Nephron (organoid): Measurements from ENCODE around the gene MMP14.

Experiments
- H3K27ac Mint-ChIP-seq, 3 experiments: 2 replicates each; pipeline ENCODE4 v1.8.0; 2020; ENCODE audit warnings: mixed read lengths in 3 of 3, mild to moderate bottlenecking in 2 of 3, moderate library complexity in 1 of 3
- H3K27me3 Mint-ChIP-seq: 2 replicates; pipeline ENCODE4 v1.8.0; 2021; ENCODE audit warnings: low read depth, mild to moderate bottlenecking, moderate library complexity, mixed read lengths
- H3K36me3 Mint-ChIP-seq: 2 replicates; pipeline ENCODE4 v1.8.0; 2020; ENCODE audit warnings: low read depth, mixed read lengths
- H3K4me1 Mint-ChIP-seq: 2 replicates; pipeline ENCODE4 v1.8.0; 2020; ENCODE audit warnings: mixed read lengths
- H3K4me3 Mint-ChIP-seq, 3 experiments: 2 replicates each; pipeline ENCODE4 v1.8.0; 2020; ENCODE audit warnings: mild to moderate bottlenecking in 3 of 3, mixed read lengths in 3 of 3, moderate library complexity in 2 of 3
- H3K9me3 Mint-ChIP-seq: 2 replicates; pipeline ENCODE4 v1.8.0; 2020; ENCODE audit warnings: mixed read lengths
- CTCF ChIP-seq, 3 experiments: fragments of 200-600 bp; sonication (generic); IDR thresholded peaks; one replicate each; pipeline ENCODE4 v1.5.0; 2021; ENCODE audit warnings: antibody characterized with exemption in 3 of 3; ENCODE audit not compliant: unreplicated experiment in 3 of 3

Gene MMP14

GRCh38 chr14:22841769-22842168, 5.4 kb downstream of the MMP14 start:
- Mint-ChIP-seq H3K4me3 (peak overlapping the region in 2 of 3 experiments; percentile 22 to 28), H3K9me3 (no peaks in the 10 kb centered on the region), H3K27ac (no peak overlapping the region), H3K27me3 (no peaks in the 10 kb centered on the region), H3K36me3 (peaks cover 62% of the 10 kb centered on the region), H3K4me1 (peaks cover 31% of the 10 kb centered on the region)
- no peak for TF ChIP-seq CTCF (IDR thresholded peaks at IDR 0.05; ENCODE audit: unreplicated experiment in 3 of 3)

- H3K36me3 Mint-ChIP-seq, result peaks cover 62% of the 10 kb centered on the region
- H3K27ac Mint-ChIP-seq, result peak overlapping the region in 1 of 3 experiments; percentile 25
- TF ChIP-seq CTCF (IDR thresholded peaks at IDR 0.05; ENCODE audit: unreplicated experiment in 3 of 3), result no peak
- no peaks in the 10 kb centered on the region for H3K27me3 Mint-ChIP-seq
- H3K4me1 Mint-ChIP-seq, result peaks cover 32% of the 10 kb centered on the region
- no peaks in the 10 kb centered on the region for H3K9me3 Mint-ChIP-seq
- no peak overlapping the region for H3K4me3 Mint-ChIP-seq
These were observed 6.1 kb downstream of the MMP14 start for GRCh38 chr14:22842211-22843122.

- TF ChIP-seq CTCF (IDR thresholded peaks at IDR 0.05; ENCODE audit: unreplicated experiment in 3 of 3), result no peak
- peaks cover 66% of the 10 kb centered on the region for H3K36me3 Mint-ChIP-seq
- no peaks in the 10 kb centered on the region for H3K27me3 Mint-ChIP-seq
- H3K27ac Mint-ChIP-seq, result peak overlapping the region in 2 of 3 experiments; percentile 16 to 25
- H3K9me3 Mint-ChIP-seq, result no peaks in the 10 kb centered on the region
- H3K4me1 Mint-ChIP-seq, result peaks cover 41% of the 10 kb centered on the region
- H3K4me3 Mint-ChIP-seq, result no peak overlapping the region
These were observed 6.9 kb downstream of the MMP14 start for GRCh38 chr14:22843123-22843925.

- peaks cover 61% of the 10 kb centered on the region for H3K36me3 Mint-ChIP-seq
- TF ChIP-seq CTCF (IDR thresholded peaks at IDR 0.05; ENCODE audit: unreplicated experiment in 3 of 3), result no peak
- H3K9me3 Mint-ChIP-seq, result no peaks in the 10 kb centered on the region
- no peak overlapping the region for H3K4me3 Mint-ChIP-seq
- peak overlapping the region; percentile 82 to 92 (median 83) for H3K27ac Mint-ChIP-seq
- peaks cover 46% of the 10 kb centered on the region for H3K4me1 Mint-ChIP-seq
- no peaks in the 10 kb centered on the region for H3K27me3 Mint-ChIP-seq
These were observed 8.1 kb downstream of the MMP14 start for GRCh38 chr14:22844221-22845102.

GRCh38 chr14:22845103-22845394, 8.7 kb downstream of the MMP14 start:
- H3K27ac Mint-ChIP-seq, result peak overlapping the region in 2 of 3 experiments; percentile 82 to 92
- peaks cover 49% of the 10 kb centered on the region for H3K4me1 Mint-ChIP-seq
- TF ChIP-seq CTCF (IDR thresholded peaks at IDR 0.05; ENCODE audit: unreplicated experiment in 3 of 3), result no peak
- no peak overlapping the region for H3K4me3 Mint-ChIP-seq
- no peaks in the 10 kb centered on the region for H3K27me3 Mint-ChIP-seq
- H3K36me3 Mint-ChIP-seq, result peaks cover 58% of the 10 kb centered on the region
- H3K9me3 Mint-ChIP-seq, result no peaks in the 10 kb centered on the region
